Activated T-helper 1 cell treated with anti-CD3 and anti-CD28 coated beads, Interleukin-12 subunit alpha, Interleukin-12 subunit beta, Interleukin-2, Interleukin-4 antibody, amounts not matched to agents 30 ng/mL and 10 ng/mL and 1 ng/mL, durations not matched to agents 14 hours and 24 hours and 36 hours (primary cell): Measurements from ENCODE around the gene NDUFA8. TPM values are rescaled to one million over a fixed set of nuclear protein-coding genes. Genes with fewer than 3 reads are reported as not detected.
"Not testable (repeated sequence)": the region's sequence is repeated elsewhere in the genome, so short reads cannot be mapped to it uniquely, and the experiment has no call there.

Experiments
- DNase-seq: peaks from one replicate; pipeline ENCODE4 v3.0.0; 2021; ENCODE audit warnings: low spot score
- H3K27ac Mint-ChIP-seq: one replicate; pipeline ENCODE4 v1.8.0; 2021; ENCODE audit warnings: mild to moderate bottlenecking, mixed read lengths
- H3K27me3 Mint-ChIP-seq: one replicate; pipeline ENCODE4 v1.8.0; 2022; ENCODE audit warnings: mild to moderate bottlenecking, moderate library complexity, mixed read lengths; ENCODE audit not compliant: insufficient read depth
- H3K36me3 Mint-ChIP-seq: one replicate; pipeline ENCODE4 v1.8.0; 2021; ENCODE audit warnings: low read depth, mixed read lengths
- H3K4me1 Mint-ChIP-seq: one replicate; pipeline ENCODE4 v1.8.0; 2021; ENCODE audit warnings: low read depth, mixed read lengths
- H3K4me3 Mint-ChIP-seq: one replicate; pipeline ENCODE4 v1.8.0; 2021; ENCODE audit warnings: mild to moderate bottlenecking, moderate library complexity, mixed read lengths
- H3K9me3 Mint-ChIP-seq: one replicate; pipeline ENCODE4 v1.8.0; 2021; ENCODE audit warnings: mixed read lengths
- intact Hi-C: fragments of 100-400 bp; cut with micrococcal nuclease; formaldehyde crosslinking; loops from one replicate; pipeline ENCODE4 v1.15.1; 2024
- total RNA-seq: library from RNA; stranded (reverse); gene quantifications from 2 replicates; pipeline ENCODE4 v1.2.3, GENCODE V29; 2022

Gene NDUFA8
- total RNA-seq, 1 donor from 2014 or later, result 51.6 TPM

DNA sequence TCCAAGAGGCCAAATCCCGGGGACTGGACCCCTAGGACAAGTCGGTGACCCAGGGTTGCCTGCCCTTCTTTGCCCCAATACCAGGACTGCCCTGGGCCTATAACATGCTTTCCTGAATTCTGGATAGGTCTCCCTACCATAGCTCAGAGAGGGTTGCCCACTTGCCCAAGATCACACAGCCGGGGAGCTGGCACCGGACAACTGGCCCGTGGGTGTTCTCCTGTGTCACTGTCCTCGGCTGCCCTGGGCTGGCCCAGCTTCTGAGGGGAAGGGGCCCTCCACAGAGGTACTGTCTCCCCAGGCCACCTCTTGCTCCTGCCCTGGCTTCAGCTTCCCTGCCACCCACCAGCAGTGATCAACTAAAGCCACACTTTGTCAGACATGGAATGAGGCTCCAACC lies 37.6 kb downstream of the NDUFA8 start:
- Mint-ChIP-seq H3K4me1 (peaks cover 5% of the 10 kb centered on the region), H3K27me3 (peaks cover 23% of the 10 kb centered on the region), H3K9me3 (no peaks in the 10 kb centered on the region), H3K27ac (no peak overlapping the region), H3K4me3 (no peak overlapping the region), H3K36me3 (no peaks in the 10 kb centered on the region)
- no peak for DNase-seq
- intact Hi-C loops, result loop anchor here (10.0 kb wide), 2 partner anchors 93 to 143 kb away; partner anchors contain the start of genes MRRF and RBM18

DNA sequence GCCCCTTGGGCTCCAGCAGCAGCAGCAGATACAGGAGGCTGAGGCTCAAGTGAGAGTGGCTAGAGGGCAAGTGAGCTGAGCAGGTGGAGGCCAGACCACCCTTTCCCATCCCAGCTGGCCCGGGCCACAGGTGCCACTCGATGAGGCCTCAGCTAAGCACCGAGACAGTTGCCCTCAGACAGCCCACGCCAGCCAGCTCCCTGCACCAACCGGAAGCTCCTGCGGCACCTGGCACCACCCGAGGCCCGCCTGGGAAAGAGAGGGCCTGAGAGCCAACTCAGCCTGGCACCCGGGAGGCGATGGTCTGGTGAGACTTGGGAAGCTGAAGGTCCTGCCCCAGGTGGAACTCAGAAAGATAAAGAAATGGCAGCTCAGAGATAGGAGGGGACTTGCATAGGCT lies 38.2 kb downstream of the NDUFA8 start:
- no peak for DNase-seq
- no peak overlapping the region for H3K27ac Mint-ChIP-seq
- H3K36me3 Mint-ChIP-seq, result no peaks in the 10 kb centered on the region
- peaks cover 5% of the 10 kb centered on the region for H3K4me1 Mint-ChIP-seq
- no peak overlapping the region for H3K4me3 Mint-ChIP-seq
- H3K9me3 Mint-ChIP-seq, result no peaks in the 10 kb centered on the region
- intact Hi-C loops, result loop anchor here (10.0 kb wide), 2 partner anchors 93 to 143 kb away; partner anchors contain the start of genes MRRF and RBM18
- peaks cover 19% of the 10 kb centered on the region for H3K27me3 Mint-ChIP-seq

DNA sequence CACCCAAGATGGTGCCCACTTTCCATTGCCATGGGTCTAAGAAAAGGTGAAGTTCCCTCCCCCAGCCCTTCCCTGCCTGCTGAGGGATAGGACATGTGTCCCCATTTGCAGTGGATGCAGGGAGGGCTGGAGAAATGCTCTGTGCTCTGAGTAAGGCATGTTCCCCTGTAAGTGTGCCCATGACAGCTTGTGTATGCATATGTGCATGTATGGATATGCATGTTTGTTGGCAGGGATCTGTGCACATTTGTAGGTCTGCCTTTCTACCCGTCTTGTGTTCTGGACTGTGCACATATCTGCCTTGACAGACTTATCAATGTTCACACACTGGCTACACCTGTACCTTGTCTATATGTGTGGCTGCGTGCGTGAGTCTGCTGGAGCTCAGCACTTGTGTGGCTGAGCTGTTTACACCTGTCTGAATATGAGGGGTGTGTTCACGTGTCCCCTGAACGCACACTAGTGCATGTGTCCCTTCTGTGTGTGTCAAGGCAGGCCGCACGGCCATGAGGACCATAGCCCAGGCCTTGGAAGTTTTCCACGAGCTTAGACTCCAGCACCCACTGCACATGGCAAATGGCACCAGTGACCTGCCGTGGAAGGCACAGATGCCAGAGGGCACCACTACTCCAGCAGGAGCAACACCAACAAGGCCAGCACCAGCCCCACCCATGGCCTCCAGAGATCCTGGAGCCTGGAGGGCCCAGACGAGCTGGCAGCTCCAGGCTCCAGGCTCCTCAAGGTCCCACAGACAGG lies 39.1 kb downstream of the NDUFA8 start:
- intact Hi-C loops, result loop anchor here (10.0 kb wide), 2 partner anchors 94 to 144 kb away; partner anchors contain the start of genes MRRF and RBM18
- no peak for DNase-seq
- peaks cover 11% of the 10 kb centered on the region for H3K27me3 Mint-ChIP-seq
- H3K36me3 Mint-ChIP-seq, result no peaks in the 10 kb centered on the region
- no peak overlapping the region for H3K4me3 Mint-ChIP-seq
- peaks cover 5% of the 10 kb centered on the region for H3K4me1 Mint-ChIP-seq
- no peaks in the 10 kb centered on the region for H3K9me3 Mint-ChIP-seq
- H3K27ac Mint-ChIP-seq, result no peak overlapping the region

DNA sequence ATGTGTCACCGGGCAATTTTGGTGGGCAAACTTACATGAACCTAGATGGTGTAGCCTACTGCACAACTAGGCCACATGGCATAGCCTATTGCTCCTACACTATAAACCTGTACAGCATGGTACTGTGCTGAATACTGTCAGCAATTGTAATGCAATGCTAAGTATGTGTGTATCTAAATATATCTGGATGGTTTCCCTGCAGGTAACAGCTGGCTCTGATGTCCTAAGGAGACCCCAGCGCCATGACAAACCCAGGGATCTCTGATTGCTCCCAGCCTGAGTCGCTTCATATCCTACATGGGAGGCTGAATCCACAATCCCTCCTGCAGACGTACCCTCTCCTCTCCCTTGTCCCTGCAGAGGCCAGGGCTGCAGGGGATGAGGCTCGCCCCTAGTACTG lies 39.9 kb downstream of the NDUFA8 start:
- Mint-ChIP-seq H3K27me3 (peaks cover 11% of the 10 kb centered on the region), H3K36me3 (no peaks in the 10 kb centered on the region), H3K4me3 (no peak overlapping the region), H3K9me3 (no peaks in the 10 kb centered on the region), H3K4me1 (no peaks in the 10 kb centered on the region), H3K27ac (no peak overlapping the region)
- intact Hi-C loops, result loop anchor here (10.0 kb wide), 2 partner anchors 95 to 145 kb away; partner anchors contain the start of genes MRRF and RBM18
- DNase-seq, result no peak

DNA sequence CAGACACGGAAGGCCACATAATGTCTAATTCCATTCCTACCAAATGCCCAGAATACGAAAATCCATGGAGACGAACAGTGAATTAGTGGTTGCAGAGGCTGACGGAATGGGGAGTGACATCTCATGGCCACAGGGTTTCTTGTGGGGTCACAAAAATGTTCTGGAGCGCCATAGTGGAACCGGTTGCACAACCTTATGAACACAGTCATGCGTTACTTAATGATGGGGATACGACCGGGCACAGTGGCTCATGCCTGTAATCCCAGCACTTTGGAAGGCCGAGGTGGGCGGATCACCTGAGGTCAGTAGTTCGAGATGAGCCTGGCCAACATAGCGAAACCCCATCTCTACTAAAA lies 40.4 kb downstream of the NDUFA8 start:
- H3K36me3 Mint-ChIP-seq, result no peaks in the 10 kb centered on the region
- H3K4me3 Mint-ChIP-seq, result no peak overlapping the region
- DNase-seq, result no peak
- H3K4me1 Mint-ChIP-seq, result no peaks in the 10 kb centered on the region
- intact Hi-C loops, result no loop called here
- H3K9me3 Mint-ChIP-seq, result no peaks in the 10 kb centered on the region
- no peak overlapping the region for H3K27ac Mint-ChIP-seq
- H3K27me3 Mint-ChIP-seq, result peaks cover 5% of the 10 kb centered on the region

DNA sequence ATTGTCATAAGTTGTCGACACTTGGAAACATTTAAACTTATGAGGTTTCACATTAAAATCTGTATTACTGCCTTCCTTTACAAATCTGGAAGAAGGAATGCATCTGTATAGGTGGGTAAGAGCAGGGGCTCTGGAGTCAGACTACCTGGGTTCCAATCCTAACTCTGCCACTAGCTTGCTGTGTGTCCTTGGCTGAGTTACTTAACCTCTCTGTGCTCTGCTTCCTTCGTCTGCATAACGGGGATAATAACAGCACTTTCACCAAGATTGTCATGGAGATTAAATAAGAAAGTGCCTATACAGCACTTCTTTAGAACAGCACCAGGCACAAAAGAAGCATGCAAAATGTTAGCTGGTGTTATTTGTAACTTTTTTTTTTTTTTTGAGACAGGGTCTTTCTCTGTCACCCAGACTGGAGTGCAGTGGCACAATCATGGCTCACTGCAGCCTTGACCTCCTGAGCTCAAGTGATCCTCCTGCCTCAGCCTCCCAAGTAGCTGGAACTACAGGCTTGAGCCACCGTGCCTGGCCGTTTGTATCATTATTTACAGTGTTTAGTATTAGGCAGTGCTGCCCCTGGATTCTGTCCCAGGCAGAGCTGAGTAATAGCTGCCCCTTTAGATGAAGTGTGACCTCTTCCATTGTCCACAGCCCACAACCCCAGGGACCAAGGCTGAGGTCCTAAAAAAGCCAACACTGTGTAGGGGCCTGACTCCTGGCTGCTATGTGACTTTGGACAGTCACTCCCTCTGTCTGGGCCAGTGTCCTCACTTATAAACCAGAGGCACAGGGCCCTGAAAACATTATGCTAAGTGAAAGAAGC lies 41.0 kb downstream of the NDUFA8 start:
- peaks cover 5% of the 10 kb centered on the region for H3K27me3 Mint-ChIP-seq
- no peak overlapping the region for H3K27ac Mint-ChIP-seq
- H3K9me3 Mint-ChIP-seq, result no peaks in the 10 kb centered on the region
- no peaks in the 10 kb centered on the region for H3K4me1 Mint-ChIP-seq
- DNase-seq, result no peak
- intact Hi-C loops, result no loop called here
- no peak overlapping the region for H3K4me3 Mint-ChIP-seq
- no peaks in the 10 kb centered on the region for H3K36me3 Mint-ChIP-seq

DNA sequence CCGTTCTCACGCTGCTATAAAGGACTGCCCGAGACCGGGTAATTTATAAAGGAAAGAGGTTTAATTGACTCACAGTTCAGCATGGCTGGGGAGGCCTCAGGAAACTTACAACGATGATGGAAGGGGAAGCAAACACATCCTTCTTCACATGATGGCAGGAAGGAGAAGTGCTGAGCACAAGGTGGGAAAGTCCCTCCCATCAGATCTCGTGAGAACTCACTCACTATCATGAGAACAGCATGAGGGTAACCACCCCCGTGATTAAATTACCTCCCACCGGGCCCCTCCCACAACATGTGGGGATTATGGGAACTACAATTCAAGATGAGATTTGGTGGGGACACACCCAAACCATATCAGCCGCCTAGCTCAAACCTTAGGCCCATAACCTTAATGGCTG lies 42.3 kb downstream of the NDUFA8 start:
- H3K36me3 Mint-ChIP-seq, H3K4me3 Mint-ChIP-seq, DNase-seq, H3K27me3 Mint-ChIP-seq, H3K27ac Mint-ChIP-seq, intact Hi-C loops, H3K9me3 Mint-ChIP-seq, H3K4me1 Mint-ChIP-seq: not testable (repeated sequence)

DNA sequence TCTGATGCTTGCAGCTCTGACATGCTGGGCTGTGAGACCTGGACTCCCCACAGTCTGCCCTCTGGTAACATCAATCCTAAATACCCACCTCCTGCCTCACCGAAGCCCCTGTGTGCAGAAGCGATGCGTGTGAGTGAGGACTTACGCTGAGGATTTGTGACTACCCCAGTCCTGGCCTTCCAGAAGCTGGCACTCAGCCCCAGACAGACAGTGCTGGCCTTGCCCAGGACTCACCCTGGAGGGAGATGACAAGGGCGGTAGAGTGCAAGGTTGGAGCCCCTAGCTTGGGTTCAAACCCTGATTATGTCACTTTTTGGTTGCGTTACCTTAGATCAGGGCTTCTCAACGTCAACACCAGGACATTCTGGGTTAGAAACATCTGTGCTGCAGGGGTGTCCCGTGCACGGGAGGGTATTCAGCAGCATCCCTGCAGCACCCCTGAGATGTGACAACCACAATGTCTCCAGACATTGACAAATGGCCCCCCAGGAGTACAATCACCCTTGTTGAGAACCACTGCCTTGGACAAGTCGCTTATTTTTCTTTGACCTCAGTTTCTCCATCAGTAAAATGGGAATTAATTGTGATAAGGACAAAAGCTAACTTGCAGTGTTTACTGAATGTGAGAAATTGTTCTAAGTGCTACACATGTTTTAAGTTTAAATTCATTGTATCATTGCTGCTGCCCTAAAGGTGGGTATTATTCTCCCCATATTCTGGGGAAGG lies 43.0 kb downstream of the NDUFA8 start:
- no peaks in the 10 kb centered on the region for H3K9me3 Mint-ChIP-seq
- H3K36me3 Mint-ChIP-seq, result no peaks in the 10 kb centered on the region
- no peak for DNase-seq
- no peak overlapping the region for H3K4me3 Mint-ChIP-seq
- no peak overlapping the region for H3K27ac Mint-ChIP-seq
- H3K27me3 Mint-ChIP-seq, result peaks cover 2% of the 10 kb centered on the region
- intact Hi-C loops, result no loop called here
- H3K4me1 Mint-ChIP-seq, result no peaks in the 10 kb centered on the region

DNA sequence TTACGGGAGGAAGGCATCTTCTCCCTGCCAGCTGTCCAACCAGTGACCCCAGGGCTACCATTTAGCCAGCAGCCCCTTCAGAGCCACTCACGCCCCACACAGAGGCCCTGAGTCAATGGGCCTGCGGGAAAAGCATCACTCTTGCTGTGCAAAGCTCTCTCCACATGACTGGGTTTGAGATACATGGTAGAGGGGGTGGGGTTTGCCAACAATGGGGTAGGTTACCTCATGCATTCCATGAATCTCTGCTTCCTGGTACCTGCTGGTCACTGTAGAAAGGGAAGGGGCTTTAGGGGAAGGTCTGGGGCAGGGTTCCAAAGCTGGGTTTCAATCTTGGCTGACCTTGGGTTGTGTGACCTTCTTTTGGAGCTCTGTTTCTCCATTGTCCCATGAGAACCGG lies 43.5 kb downstream of the NDUFA8 start:
- Mint-ChIP-seq H3K27ac (no peak overlapping the region), H3K36me3 (no peaks in the 10 kb centered on the region), H3K9me3 (no peaks in the 10 kb centered on the region), H3K4me1 (no peaks in the 10 kb centered on the region), H3K27me3 (peaks cover 2% of the 10 kb centered on the region), H3K4me3 (no peak overlapping the region)
- intact Hi-C loops, result no loop called here
- DNase-seq, result no peak

DNA sequence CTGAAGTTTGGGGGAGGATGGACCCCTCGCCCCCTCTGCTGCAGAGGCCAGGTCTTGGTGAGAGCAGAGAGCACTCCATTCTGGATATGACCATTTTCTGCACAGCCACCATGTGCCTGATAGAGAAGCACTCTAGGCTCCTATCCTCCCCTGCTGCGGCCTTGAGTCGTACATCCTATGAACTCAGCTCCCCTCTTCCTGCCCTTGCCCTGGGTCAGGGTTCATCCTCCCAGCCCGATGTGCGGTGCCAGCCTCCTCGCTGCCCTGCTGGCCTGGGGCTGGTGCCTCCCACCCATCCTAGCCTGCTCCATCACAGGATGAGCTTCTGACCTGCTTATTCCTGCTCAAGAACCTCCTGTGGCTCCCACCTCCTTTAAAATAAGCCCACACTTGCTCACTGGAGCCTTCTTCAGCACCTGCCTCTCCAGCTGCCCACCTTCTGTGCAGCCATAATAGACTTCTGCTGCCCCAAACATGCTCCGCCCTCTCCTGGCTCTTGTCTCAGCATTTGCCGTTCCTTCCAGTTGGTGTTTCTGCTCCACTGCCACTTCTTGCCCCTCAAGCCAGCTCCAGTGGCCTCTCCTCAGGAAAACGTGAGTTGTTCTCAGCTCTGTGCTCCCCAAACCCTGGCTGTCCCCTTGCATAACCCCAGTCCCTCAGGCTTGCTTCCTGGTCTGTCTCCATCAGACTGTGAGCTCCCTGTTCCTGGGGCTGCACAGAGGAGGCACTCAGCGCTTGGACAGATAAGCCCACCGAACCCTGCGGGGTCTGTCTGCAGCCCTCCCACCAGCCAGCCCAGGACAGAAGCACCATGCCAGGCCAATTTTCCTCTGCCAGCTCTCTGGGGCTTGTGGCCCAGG lies 44.2 kb downstream of the NDUFA8 start:
- no peak for DNase-seq
- intact Hi-C loops, result no loop called here
- Mint-ChIP-seq H3K4me1 (no peaks in the 10 kb centered on the region), H3K4me3 (no peak overlapping the region), H3K36me3 (no peaks in the 10 kb centered on the region), H3K27ac (no peak overlapping the region), H3K27me3 (peaks cover 2% of the 10 kb centered on the region), H3K9me3 (no peaks in the 10 kb centered on the region)

DNA sequence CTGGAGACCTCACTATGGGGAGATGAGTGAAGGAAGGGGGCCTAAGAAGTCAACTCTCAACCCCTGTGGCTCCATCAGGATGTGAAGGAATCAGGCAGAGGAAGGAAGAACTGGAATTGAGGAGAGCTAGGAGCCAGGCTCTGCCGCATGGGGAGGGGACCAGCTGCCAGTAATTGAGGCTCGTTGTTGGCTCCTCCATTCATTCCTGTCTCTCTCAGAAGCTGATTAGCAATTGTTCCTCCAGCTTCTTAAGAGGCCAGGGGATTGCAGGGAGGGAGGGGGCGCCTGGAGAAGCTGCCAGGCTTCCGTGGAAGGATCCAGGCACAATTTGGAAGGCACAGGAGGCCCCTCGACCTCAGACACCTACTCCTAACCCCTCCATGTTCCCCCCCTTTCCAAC lies 46.0 kb downstream of the NDUFA8 start:
- no peaks in the 10 kb centered on the region for H3K4me1 Mint-ChIP-seq
- H3K27me3 Mint-ChIP-seq, result peaks cover 2% of the 10 kb centered on the region
- no peak for DNase-seq
- intact Hi-C loops, result no loop called here
- no peaks in the 10 kb centered on the region for H3K9me3 Mint-ChIP-seq
- H3K27ac Mint-ChIP-seq, result no peak overlapping the region
- no peaks in the 10 kb centered on the region for H3K36me3 Mint-ChIP-seq
- no peak overlapping the region for H3K4me3 Mint-ChIP-seq

DNA sequence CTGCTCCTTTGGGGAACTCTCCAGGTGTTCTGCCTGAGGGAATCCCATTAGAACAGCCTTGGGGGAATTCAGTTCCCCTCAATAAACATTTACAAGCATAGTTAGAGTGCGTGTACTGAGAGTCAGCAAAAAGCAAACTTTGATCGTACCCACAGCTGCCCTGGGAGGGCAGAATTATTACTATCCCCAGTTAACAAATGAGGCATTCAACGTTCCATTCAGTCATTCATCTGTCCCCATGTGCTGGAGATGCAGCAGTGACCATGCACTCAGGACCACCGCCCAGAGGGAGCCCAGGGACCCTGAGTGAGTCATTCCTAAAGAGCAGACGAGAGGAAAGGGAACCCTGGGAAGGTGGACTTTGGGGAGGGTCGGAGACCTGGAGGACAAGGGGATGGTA lies 47.3 kb downstream of the NDUFA8 start:
- Mint-ChIP-seq H3K4me1 (no peaks in the 10 kb centered on the region), H3K27me3 (peaks cover 2% of the 10 kb centered on the region), H3K36me3 (no peaks in the 10 kb centered on the region), H3K27ac (no peak overlapping the region), H3K4me3 (no peak overlapping the region), H3K9me3 (no peaks in the 10 kb centered on the region)
- intact Hi-C loops, result no loop called here
- no peak for DNase-seq
